NCI-H69 (cell line): ENCODE data around the gene FOXO3.
"Not testable (repeated sequence)": the region's sequence is repeated elsewhere in the genome, so short reads cannot be mapped to it uniquely, and the experiment has no call there.

Experiments used
- DNase-seq: peaks from one replicate; lab custom pipeline; 2025; lab: John Stamatoyannopoulos, UW

The FOXO3 gene

GRCh38 chr6:108661430-108661829 lies 100.7 kb downstream of the FOXO3 start:
- DNase-seq, result peak; percentile 67

DNA sequence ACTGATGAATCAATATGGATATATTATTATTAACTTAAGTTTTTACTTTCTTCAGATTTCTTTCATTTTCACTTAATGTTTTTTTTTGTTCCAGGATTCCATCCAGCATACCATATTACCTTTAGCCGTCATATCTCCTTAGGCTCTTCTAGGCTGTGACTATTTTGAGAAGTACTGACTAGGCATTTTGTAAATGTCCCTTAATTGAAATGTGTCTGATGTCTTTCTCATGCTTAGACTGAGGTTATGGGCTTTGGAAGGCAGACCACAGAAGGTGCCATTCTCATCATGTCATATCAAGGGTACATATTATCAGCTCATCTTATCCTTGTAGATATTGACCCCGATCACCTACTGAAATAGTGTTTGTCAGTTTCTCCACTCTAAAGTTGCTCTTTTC lies 101.3 kb downstream of the FOXO3 start:
- DNase-seq, result no peak

DNA sequence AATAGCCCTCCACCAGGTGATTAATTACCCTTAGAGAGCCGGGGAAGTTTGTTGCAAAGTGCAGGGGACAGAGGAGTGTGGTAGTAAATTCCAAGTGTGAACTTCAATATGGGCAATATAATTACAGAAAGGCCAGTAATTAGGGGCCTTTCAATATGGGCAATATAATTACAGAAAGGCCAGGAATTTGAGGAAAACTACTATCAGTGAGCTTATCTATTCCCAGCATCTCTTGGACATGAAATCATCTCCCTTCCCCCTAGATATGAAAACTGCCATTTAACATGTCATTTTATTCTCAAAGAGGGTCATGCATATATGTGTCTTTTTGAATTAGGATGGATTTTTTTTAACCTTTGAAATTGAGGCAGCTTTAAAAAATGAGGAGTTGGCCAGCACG lies 102.0 kb downstream of the FOXO3 start:
- peak; percentile 54 for DNase-seq

DNA sequence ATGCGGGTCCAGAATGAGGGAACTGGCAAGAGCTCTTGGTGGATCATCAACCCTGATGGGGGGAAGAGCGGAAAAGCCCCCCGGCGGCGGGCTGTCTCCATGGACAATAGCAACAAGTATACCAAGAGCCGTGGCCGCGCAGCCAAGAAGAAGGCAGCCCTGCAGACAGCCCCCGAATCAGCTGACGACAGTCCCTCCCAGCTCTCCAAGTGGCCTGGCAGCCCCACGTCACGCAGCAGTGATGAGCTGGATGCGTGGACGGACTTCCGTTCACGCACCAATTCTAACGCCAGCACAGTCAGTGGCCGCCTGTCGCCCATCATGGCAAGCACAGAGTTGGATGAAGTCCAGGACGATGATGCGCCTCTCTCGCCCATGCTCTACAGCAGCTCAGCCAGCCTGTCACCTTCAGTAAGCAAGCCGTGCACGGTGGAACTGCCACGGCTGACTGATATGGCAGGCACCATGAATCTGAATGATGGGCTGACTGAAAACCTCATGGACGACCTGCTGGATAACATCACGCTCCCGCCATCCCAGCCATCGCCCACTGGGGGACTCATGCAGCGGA lies 102.9 kb downstream of the FOXO3 start:
- not testable (repeated sequence) for DNase-seq

DNA sequence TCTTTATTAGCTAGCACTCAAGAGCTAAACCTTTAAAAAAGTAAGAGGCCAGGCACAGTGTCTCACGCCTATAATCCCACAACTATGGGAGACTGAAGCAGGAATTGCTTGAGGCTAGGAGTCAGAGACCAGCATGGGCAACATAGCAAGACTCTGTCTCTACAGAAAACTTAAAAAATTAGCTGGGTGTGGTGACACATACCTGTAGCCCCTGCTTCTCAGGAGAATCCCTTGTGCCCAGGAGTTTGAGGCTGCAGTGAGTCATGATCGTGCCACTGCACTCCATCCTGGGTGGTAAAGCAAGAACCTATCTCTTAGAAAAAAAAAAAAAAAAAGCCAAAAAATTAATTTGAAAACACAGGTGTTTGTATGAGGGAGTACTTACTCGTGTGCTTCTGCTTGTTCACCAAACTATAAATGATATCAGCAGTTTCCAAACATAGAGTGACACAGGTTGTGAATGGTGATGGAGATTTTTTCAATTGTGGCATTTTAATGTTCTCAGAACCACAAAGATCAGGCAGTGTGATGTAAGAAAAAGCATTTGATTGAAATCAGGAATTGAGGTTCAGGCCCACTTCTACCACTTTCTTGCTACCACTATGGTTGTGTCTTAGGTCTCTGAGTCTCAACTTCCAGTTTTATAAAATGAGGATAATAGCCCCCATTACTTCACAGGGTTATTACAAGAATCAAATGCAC lies 104.9 kb downstream of the FOXO3 start:
- no peak for DNase-seq

DNA sequence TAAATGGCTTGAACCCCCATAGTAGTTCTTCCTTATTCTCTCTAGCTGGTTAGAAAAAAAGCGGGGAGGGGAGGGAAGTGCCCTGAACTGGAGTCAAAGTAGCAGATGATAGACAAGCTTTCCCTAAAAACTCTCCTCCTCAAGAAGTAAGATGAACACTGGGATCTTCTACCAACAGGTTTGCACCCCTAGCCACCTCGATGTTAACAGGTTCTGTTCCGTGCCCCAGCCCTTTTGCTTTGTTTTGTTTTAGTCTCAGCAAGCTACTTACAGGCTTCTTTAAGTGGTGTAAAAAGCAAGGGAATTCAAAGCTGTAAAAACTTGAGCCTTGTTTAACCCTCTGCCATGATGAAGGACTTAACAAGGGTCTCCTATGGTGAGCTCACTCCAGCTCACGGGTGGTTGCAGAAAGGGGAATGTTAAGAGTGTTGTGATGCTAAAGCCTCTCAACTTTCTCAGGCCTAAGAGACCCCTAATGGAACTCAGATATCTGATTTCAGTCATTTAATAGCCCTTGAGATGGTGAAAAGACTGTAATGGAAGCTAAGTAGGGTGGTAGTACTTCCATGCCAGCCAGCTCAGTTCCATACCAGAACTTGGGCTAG lies 106.0 kb downstream of the FOXO3 start:
- no peak for DNase-seq

DNA sequence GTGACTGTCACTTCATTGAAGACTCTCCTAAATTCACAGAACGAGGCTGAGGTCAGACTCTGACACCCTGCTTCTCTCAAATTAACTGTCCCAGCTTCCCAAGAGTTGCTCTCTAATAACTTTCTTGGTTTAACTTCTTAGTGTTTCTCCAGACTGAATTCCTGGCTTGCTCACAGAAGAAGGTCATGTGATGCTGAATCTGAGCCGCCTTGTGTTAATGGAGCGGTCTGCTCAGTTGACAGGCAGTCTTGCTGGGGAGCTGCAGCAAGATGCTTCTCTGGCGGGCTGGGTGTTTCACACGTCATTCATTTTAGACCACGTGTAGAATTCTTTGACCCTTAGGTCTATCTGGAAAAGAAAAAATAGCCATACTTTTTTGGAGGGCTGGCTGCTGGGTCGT lies 107.3 kb downstream of the FOXO3 start:
- DNase-seq, result no peak

DNA sequence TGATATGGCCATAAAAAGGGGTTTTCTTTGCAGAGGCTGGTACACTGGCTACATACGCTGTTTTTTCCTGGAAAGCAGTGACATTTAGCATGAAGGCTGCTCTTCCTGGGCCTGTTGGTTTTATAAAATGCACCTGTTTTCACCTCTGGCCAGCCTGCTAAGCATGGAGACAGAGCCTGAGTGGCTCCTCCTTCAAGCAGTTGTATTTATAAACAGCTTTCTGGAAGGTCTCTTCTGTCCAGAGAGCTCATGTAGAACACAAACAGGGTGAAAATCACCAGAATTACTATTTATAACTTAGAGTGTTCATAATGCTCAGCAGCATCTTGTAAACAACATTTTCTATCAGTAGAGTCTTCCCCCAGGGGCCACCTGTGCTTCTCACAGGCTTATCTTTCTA lies 109.0 kb downstream of the FOXO3 start:
- no peak for DNase-seq

DNA sequence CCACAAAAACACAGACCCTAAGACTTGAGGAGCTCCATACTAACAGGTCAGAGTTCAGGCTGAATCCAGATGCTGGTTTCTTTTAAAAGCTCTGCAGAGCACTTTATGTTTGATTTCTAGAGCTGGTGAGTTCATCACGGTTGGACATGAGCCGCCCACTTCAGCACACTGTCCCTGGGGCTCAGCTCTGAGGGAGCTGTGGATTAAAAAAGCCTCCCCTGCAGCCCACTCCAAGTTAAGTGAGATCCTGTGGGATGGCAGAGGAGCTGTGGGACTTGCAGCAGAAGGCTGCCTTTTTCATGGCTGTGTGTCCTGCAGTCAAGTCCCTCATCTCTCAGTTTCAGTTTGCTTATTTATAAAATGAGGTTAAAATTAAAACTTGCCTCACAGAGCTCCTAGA lies 110.5 kb downstream of the FOXO3 start:
- DNase-seq, result no peak

DNA sequence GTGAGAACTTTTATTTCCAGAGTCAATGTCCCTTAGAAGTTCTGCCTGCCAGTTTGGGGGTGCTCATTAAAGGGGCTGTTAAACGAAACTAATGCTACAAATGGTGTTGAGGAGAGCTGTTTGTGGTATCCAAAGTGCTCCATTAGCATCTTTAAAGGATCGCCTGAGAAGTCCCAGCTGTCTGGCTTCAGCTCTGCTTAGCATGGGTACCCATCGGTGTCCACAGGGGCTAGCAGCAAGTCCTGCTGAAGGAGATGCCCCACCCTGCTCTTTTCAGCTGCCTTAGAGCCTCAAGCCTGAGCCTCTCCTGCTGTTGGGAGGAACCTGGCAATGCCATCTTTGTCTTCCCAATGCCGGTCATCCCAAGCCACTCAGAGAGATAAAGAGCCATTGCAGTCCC lies 111.1 kb downstream of the FOXO3 start:
- no peak for DNase-seq

DNA sequence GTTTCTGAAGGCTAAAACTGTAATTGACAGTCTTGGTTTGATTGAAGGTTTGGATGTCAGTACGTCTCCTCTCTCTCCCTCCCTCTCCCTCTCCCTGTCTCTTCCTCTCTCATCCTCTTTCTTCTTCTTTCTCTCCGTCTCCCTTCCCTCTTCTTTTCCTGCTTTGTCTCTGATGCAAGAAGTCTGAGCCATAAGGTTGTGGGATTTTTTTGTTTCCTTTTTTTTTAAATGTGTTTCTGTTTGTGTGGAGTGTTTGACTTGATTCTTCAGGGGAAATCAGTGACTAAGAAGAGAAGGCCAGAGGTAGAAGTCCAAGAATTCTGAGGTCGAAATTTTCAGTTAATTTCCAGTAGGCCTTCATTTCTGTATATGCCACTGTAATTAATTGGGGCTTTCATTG lies 111.9 kb downstream of the FOXO3 start:
- no peak for DNase-seq

- DNase-seq, result no peak
Measured at GRCh38 chr6:108673153-108673552, 112.4 kb downstream of the FOXO3 start.

DNA sequence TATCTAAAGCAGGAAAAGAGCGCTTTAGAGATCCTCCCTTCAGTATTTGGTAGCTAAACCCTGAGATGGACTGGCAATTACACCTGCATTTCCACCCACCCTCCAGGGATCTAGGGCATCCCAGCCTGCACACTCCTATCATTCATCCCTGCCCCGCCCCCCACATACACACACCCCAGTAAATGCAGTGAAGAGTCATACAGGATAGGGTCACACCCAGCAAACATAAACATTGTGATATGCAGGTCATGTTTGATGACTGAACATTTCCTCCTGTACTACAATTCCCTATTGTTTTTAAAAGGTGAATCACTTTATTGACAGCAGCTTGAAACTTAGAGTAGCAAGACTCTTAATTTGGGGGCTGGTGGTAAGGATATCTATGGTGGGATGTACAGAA lies 112.9 kb downstream of the FOXO3 start:
- DNase-seq, result peak; percentile 44

DNA sequence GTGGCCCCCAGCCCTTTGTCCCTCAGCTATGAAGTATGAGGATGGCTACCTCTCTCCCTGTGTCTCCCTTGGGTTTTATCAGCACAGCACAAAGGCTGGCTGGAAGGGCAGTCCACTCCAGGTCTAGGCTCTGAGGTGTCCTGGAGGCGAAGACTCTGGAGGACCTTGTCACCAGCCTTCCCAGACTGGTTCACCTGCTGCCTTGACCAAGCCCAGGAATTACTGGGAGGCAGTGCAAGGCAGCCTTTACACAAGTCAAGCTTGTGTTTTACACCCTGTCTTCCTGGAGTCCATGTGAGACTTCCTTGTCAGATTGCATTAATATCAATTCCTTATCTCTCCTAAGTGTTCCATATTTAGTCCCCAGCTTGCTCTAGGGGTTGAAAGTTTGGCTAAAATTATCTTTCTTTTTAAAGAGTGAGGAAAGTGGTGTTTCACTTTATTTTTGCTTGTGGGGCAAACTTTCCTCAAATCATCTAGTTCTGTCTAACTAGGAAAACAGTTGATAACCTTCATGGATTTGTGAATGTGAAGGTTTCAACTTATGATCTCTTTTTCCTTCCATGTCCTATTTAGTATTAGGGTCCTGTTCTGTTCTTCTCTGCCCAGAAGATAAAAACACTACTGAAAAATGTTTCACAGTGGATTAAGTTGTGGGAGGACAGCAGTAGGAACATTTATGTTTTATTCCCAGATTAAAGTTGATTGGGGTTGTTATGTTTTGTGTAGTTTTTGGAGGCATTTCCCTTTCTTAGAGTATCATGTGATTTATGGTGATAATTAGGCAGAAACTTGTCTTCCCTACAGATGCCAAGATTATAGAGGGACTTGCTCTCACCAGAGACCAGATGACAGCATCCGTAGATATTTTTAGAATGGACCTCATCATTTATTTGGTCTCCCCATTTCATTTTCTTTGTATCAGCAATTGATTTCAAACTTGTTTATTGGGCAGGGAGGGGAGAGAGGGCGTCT lies 114.8 kb downstream of the FOXO3 start:
- DNase-seq, result peak; percentile 34

DNA sequence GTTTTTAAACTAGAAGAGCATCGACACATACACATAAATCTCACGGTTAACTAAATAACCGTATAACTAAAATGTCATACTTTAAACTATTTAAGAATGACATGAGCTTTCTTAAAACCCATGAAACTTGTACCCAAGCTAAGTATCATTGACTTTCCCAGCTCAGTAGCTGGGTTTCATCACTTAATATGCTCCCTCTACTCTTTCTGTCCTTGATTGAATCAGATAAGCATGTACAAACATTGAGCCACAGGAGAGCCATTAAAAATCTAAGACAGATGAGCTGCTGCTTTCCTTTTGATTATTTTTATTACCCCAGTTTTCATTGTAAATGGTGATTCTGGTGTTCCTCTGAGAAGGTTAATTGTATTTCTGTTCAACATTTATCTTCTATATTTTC lies 115.8 kb downstream of the FOXO3 start:
- DNase-seq, result peak; percentile 92

DNA sequence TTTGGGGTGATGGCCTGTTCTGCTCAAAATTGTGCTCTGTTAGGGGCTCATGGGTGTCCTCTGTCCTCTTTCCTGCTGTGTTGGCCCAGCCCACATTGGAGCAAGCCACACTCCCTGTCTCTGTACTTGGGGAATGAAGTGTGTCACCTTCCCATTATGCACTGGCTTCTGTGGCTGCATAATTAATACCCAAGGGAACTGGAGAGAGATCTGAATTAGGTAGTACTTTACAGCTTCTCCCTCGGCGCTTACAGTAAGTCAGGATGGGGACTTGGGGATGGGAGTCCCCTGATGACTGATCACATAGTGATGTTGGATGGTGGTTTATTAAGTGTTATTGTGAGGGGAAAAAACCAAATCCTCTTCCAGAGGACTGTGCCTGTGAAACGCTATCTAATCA lies 116.6 kb downstream of the FOXO3 start:
- DNase-seq, result peak; percentile 89

GRCh38 chr6:108677894-108678293 lies 117.2 kb downstream of the FOXO3 start:
- peak; percentile 71 for DNase-seq

- not testable (repeated sequence) for DNase-seq
Measured at GRCh38 chr6:108680314-108680713, 119.6 kb downstream of the FOXO3 start.

- not testable (repeated sequence) for DNase-seq
Measured at GRCh38 chr6:108681721-108682120, 121.0 kb downstream of the FOXO3 start.

- not testable (repeated sequence) for DNase-seq
Measured at GRCh38 chr6:108682383-108683119, 121.8 kb downstream of the FOXO3 start.

DNA sequence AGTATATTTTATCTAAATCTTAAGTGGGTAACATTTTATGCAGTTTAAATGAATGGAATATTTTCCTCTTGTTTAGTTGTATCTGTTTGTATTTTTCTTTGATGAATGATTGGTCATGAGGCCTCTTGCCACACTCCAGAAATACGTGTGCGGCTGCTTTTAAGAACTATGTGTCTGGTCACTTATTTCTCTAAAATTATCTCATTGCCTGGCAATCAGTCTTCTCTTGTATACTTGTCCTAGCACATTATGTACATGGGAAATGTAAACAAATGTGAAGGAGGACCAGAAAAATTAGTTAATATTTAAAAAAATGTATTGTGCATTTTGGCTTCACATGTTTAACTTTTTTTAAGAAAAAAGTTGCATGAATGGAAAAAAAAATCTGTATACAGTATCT lies 123.3 kb downstream of the FOXO3 start:
- not testable (repeated sequence) for DNase-seq
